Keratinocyte (primary cell): ENCODE results near the gene CDKAL1. TPM values are rescaled to one million over a fixed set of nuclear protein-coding genes. Genes with fewer than 3 reads are reported as not detected.

ENCODE experiments used
- DNase-seq: peaks from one replicate; pipeline ENCODE4 v3.0.0-alpha.2; 2011; ENCODE audit warnings: low read depth, missing footprints, low spot score
- FAIRE-seq: peaks from 2 replicates; lab custom pipeline; 2011; peaks lifted over from hg19 to GRCh38; lab: Jason Lieb, UNC
- H2AFZ ChIP-seq: 2 replicates; pipeline ENCODE4 v1.6.0; 2012; ENCODE audit warnings: low read length, control low read depth, inconsistent platforms; ENCODE audit not compliant: control insufficient read depth
- H3K27ac ChIP-seq: 2 replicates; pipeline ENCODE4 v1.5.1; 2011; ENCODE audit warnings: low read length; ENCODE audit not compliant: control insufficient read depth, insufficient read depth
- H3K27me3 ChIP-seq: 3 replicates; pipeline ENCODE4 v1.6.0; 2011; ENCODE audit warnings: low read length; ENCODE audit not compliant: control insufficient read depth, insufficient read depth; ENCODE audit errors: extremely low read depth
- H3K36me3 ChIP-seq, 2 experiments: 2 replicates in 1 of 2; 3 replicates in 1 of 2; pipeline ENCODE4 v1.5.1; 2011; ENCODE audit warnings: low read length in 2 of 2, mild to moderate bottlenecking in 1 of 2; ENCODE audit not compliant: control insufficient read depth in 2 of 2, insufficient read depth in 2 of 2; ENCODE audit errors: extremely low read depth in 1 of 2
- H3K4me1 ChIP-seq: 3 replicates; pipeline ENCODE4 v1.5.1; 2011; ENCODE audit warnings: low read length; ENCODE audit not compliant: control insufficient read depth, insufficient read depth; ENCODE audit errors: extremely low read depth
- H3K4me2 ChIP-seq: 3 replicates; pipeline ENCODE4 v1.6.0; 2011; ENCODE audit warnings: low read depth, low read length; ENCODE audit not compliant: control insufficient read depth, insufficient read depth; ENCODE audit errors: extremely low read depth
- H3K4me3 ChIP-seq, 3 experiments: fragments of 200-600 bp in 1 of 3; sonication (generic) in 1 of 3; 2 replicates in 2 of 3; 3 replicates in 1 of 3; pipeline ENCODE4 v1.5.1; 2011 to 2016; ENCODE audit warnings: low read length in 3 of 3, mild to moderate bottlenecking in 3 of 3, control low read depth in 2 of 3, inconsistent platforms in 1 of 3, low read depth in 1 of 3, mixed read lengths in 1 of 3, mixed run types in 1 of 3, moderate library complexity in 1 of 3; ENCODE audit not compliant: control insufficient read depth in 2 of 3, insufficient read depth in 2 of 3; ENCODE audit errors: extremely low read depth in 1 of 3
- H3K79me2 ChIP-seq: 2 replicates; pipeline ENCODE4 v1.6.0; 2012; ENCODE audit warnings: low read length; ENCODE audit not compliant: control insufficient read depth, insufficient read depth
- H3K9ac ChIP-seq: 3 replicates; pipeline ENCODE4 v1.6.0; 2011; ENCODE audit warnings: low read length; ENCODE audit not compliant: control insufficient read depth, insufficient read depth; ENCODE audit errors: extremely low read depth
- H3K9me1 ChIP-seq: 3 replicates; pipeline ENCODE4 v1.6.0; 2011; ENCODE audit warnings: low read length; ENCODE audit not compliant: control insufficient read depth, insufficient read depth; ENCODE audit errors: extremely low read depth
- H3K9me3 ChIP-seq: 2 replicates; pipeline ENCODE4 v1.5.1; 2012; ENCODE audit warnings: low read depth, low read length; ENCODE audit not compliant: control insufficient read depth
- H4K20me1 ChIP-seq: 3 replicates; pipeline ENCODE4 v1.6.0; 2011; ENCODE audit warnings: low read length; ENCODE audit not compliant: control insufficient read depth, insufficient read depth; ENCODE audit errors: extremely low read depth
- CTCF ChIP-seq, 3 experiments: IDR thresholded peaks in 1 of 3; conservative IDR thresholded peaks in 1 of 3; optimal IDR thresholded peaks in 1 of 3; 2 replicates in 2 of 3; 3 replicates in 1 of 3; pipeline versions ENCODE3 to v1.5.1; 2011; ENCODE audit warnings: low read length in 3 of 3, mild to moderate bottlenecking in 3 of 3, moderate library complexity in 2 of 3, control low read depth in 1 of 3, inconsistent platforms in 1 of 3; ENCODE audit not compliant: insufficient read depth in 2 of 3; ENCODE audit errors: extremely low read depth in 1 of 3
- EZH2 ChIP-seq: IDR thresholded peaks from one replicate; pipeline ENCODE4 v1.6.1; 2012; ENCODE audit warnings: inconsistent platforms, mild to moderate bottlenecking, low read length, moderate library complexity
- dilution Hi-C: fragments of 300-500 bp; cut with MboI; formaldehyde crosslinking; loops from one replicate; pipeline ENCODE4 v1.7.0; 2020; ENCODE audit warnings: low sequenced_read_pairs; ENCODE audit not compliant: extremely low pct_ligation_motif_present
- polyA plus RNA-seq, 5 experiments: library from polyadenylated mRNA; depleted of rRNA in 3 of 5; stranded (reverse) in 3 of 5; stranded (forward) in 1 of 5; unstranded in 1 of 5; fragments of >200 nt; gene quantifications; 1 replicate in 1 of 5; 2 replicates in 3 of 5; 3 replicates in 1 of 5; pipeline versions ENCODE4 v1.2.1 to v1.2.3, GENCODE V29; 2011 to 2012; ENCODE audit warnings: missing spikeins in 2 of 5, low read depth in 1 of 5, low replicate concordance in 1 of 5

Gene CDKAL1
- polyA plus RNA-seq, 1 donor (not counting 4 experiments of a cell fraction or from before 2014, with no cell fraction given) = 5.6 TPM

- Histone ChIP-seq H3K9ac (peak overlapping the region; percentile 69), H3K4me3 (peak overlapping the region in 1 of 3 experiments; percentile 55), H3K9me1 (no peaks in the 10 kb centered on the region), H2AFZ (peak overlapping the region; percentile 94), H4K20me1 (no peaks in the 10 kb centered on the region), H3K36me3 (no peaks in the 10 kb centered on the region), H3K79me2 (no peaks in the 10 kb centered on the region), H3K27me3 (no peaks in the 10 kb centered on the region), H3K4me2 (peak overlapping the region; percentile 99), H3K27ac (peak overlapping the region; percentile 93), H3K9me3 (no peaks in the 10 kb centered on the region), H3K4me1 (peaks cover 17% of the 10 kb centered on the region)
- DNase-seq = no peak
- no peak for TF ChIP-seq EZH2
- TF ChIP-seq CTCF (optimal IDR thresholded peaks at IDR 0.05 in 1 of 3, IDR thresholded peaks at IDR 0.05 in 1 of 3, conservative IDR thresholded peaks at IDR 0.05 in 1 of 3; ENCODE audit: extremely low read depth in 1 of 3, insufficient read depth in 2 of 3, low read length in 3 of 3) = no peak
- dilution Hi-C loops = no loop called here
- FAIRE-seq = no peak
Observed at GRCh38 chr6:21033084-21033483, 498.8 kb downstream of the CDKAL1 start.

- TF ChIP-seq CTCF (optimal IDR thresholded peaks at IDR 0.05 in 1 of 3, IDR thresholded peaks at IDR 0.05 in 1 of 3, conservative IDR thresholded peaks at IDR 0.05 in 1 of 3; ENCODE audit: extremely low read depth in 1 of 3, insufficient read depth in 2 of 3, low read length in 3 of 3) (no peak), EZH2 (no peak)
- H3K9me1 ChIP-seq = no peaks in the 10 kb centered on the region
- peak; percentile 23 for DNase-seq
- no peaks in the 10 kb centered on the region for H3K9me3 ChIP-seq
- H3K27me3 ChIP-seq = no peaks in the 10 kb centered on the region
- peak overlapping the region; percentile 69 for H3K9ac ChIP-seq
- H3K4me2 ChIP-seq = peak overlapping the region; percentile 99
- peak overlapping the region; percentile 93 for H3K27ac ChIP-seq
- dilution Hi-C loops = no loop called here
- H3K79me2 ChIP-seq = no peaks in the 10 kb centered on the region
- no peaks in the 10 kb centered on the region for H3K36me3 ChIP-seq
- H4K20me1 ChIP-seq = no peaks in the 10 kb centered on the region
- H2AFZ ChIP-seq = peak overlapping the region; percentile 94
- FAIRE-seq = peak; percentile 60
- peaks cover 17% of the 10 kb centered on the region for H3K4me1 ChIP-seq
- H3K4me3 ChIP-seq = peak overlapping the region in 2 of 3 experiments; percentile 55 to 57
Observed at GRCh38 chr6:21033575-21034026, 499.3 kb downstream of the CDKAL1 start.
